ENCODE measurements around the gene RNF2. TPM values are rescaled to one million over a fixed set of nuclear protein-coding genes. Genes with fewer than 3 reads are reported as not detected.

RNF2 gene
- total RNA-seq, 2 donors from 2014 or later, result 14.9 to 21.7 TPM

DNA sequence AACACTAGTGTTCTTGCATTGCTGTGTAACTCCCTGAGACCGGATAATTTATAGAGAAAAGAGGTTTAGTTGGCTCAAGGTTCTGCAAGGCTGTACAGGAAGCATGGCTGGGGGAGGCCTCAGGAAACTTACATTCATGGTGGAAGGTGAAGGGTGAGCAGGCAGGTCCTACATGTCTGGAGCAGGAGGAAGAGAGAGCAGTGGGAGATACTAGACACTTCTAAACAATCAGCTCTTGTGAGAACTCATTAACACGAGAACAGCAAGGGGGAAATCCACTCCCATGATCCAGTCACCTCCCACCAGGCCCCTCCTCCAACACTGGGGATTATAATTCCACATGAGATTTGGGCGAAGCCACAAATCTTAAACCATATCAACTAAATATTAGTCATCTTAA is 30.1 kb downstream of the RNF2 start:
- H3K4me1 ChIP-seq, result no peaks in the 10 kb centered on the region
- no peaks in the 10 kb centered on the region for H3K36me3 ChIP-seq
- no peak for DNase-seq
- TF ChIP-seq CTCF (IDR thresholded peaks at IDR 0.05), result no peak
- H3K4me3 ChIP-seq, result no peak overlapping the region
- no peak overlapping the region for H3K27ac ChIP-seq
- intact Hi-C loops (cut with DNase I), result no loop called here
- no peaks in the 10 kb centered on the region for H3K27me3 ChIP-seq
- H3K9me3 ChIP-seq, result no peaks in the 10 kb centered on the region
- no peak overlapping the region for H3K9ac ChIP-seq (ENCODE audit: low read depth in 2 of 2, low read length in 2 of 2)

DNA sequence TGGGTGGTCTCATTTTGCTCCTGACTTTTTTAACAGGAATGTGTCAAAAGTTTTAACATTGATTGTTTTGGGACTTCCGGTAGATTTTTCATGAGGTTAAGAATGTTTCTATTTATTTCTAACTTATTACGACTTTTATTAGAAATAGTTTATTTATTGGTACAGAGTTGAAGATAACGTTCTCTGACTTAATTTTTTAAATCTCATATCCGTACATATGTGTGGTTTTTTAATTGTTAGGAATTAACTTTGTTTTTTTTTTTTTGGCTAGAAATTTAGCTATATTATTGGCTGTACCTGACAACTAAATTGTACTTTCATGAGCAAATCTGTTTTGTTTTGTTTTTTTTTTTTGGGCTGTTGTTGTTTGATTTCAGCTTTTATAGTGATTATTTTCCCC is 32.0 kb downstream of the RNF2 start:
- no peak overlapping the region for H3K27ac ChIP-seq
- H3K36me3 ChIP-seq, result no peaks in the 10 kb centered on the region
- H3K9ac ChIP-seq (ENCODE audit: low read depth in 2 of 2, low read length in 2 of 2), result no peak overlapping the region
- no peaks in the 10 kb centered on the region for H3K4me1 ChIP-seq
- no peak for TF ChIP-seq CTCF (IDR thresholded peaks at IDR 0.05)
- H3K27me3 ChIP-seq, result no peaks in the 10 kb centered on the region
- H3K4me3 ChIP-seq, result no peak overlapping the region
- no peaks in the 10 kb centered on the region for H3K9me3 ChIP-seq
- no peak for DNase-seq
- intact Hi-C loops (cut with DNase I), result no loop called here

DNA sequence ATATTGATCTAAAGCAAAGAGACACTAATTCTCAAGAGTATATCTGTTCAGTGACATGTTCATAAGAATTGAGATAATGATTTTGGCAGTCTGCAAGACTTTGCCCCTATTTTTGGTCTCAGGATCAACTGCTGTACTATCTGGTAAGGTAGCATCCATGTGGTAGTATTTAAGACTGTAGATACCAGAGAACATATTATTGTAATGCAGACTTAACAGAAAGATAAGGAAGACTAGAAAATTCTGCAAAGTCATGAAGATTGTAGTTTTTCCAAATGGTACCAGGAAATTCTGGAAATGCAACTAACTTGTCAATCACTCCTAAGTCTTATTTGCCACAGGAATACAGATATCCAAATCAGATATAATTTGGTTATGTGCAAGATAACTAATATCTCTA is 35.1 kb downstream of the RNF2 start:
- Histone ChIP-seq H3K4me1 (no peaks in the 10 kb centered on the region), H3K27me3 (no peaks in the 10 kb centered on the region), H3K27ac (no peak overlapping the region), H3K4me3 (no peak overlapping the region), H3K36me3 (no peaks in the 10 kb centered on the region), H3K9ac (ENCODE audit: low read depth in 2 of 2, low read length in 2 of 2) (no peak overlapping the region), H3K9me3 (no peaks in the 10 kb centered on the region)
- intact Hi-C loops (cut with DNase I), result no loop called here
- DNase-seq, result no peak
- no peak for TF ChIP-seq CTCF (IDR thresholded peaks at IDR 0.05)

DNA sequence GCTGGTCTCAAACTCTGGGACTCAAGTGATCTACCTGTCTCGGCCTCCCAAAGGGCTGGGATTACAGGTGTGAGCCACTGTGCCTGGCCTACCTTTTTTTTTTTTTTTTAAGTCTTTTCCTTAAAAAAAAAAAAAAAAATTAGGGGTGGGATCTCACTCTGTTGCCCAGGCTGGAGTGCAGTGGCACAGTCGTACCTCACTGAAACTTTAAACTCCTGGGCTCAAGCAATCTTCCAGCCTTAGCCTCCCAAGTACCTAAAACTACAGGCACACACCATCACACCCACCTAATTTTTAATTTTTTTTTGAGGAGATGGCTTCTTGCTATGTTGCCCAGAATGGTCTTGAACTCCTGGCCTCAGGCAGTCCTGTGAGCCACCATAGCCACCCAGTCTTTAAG is 38.5 kb downstream of the RNF2 start:
- Histone ChIP-seq H3K4me1 (no peaks in the 10 kb centered on the region), H3K27me3 (no peaks in the 10 kb centered on the region), H3K9me3 (no peaks in the 10 kb centered on the region), H3K36me3 (no peaks in the 10 kb centered on the region), H3K27ac (no peak overlapping the region), H3K9ac (ENCODE audit: low read depth in 2 of 2, low read length in 2 of 2) (no peak overlapping the region), H3K4me3 (no peak overlapping the region)
- DNase-seq, result no peak
- no peak for TF ChIP-seq CTCF (IDR thresholded peaks at IDR 0.05)
- intact Hi-C loops (cut with DNase I), result no loop called here

DNA sequence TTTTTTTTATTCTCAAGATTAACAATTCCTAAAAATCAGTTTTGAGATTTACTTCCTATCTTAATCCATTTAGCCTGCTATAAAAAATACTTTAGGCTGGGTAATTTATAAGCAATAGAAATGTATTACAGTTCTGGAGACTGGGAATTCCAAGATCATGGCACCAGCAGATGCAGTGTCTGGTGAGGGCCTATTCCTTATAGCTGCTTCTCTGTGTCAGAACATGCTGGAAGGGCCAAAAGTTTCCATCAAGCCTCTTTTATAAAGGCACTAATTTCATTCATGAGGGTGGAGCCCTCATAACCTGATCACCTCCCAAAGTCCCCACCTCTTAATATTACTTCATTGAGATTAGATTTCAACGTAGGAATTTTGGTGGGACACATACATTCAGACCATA is 41.7 kb downstream of the RNF2 start:
- no peak for DNase-seq
- no peaks in the 10 kb centered on the region for H3K27me3 ChIP-seq
- H3K9me3 ChIP-seq, result no peaks in the 10 kb centered on the region
- intact Hi-C loops (cut with DNase I), result no loop called here
- H3K4me1 ChIP-seq, result no peaks in the 10 kb centered on the region
- no peak for TF ChIP-seq CTCF (IDR thresholded peaks at IDR 0.05)
- H3K9ac ChIP-seq (ENCODE audit: low read depth in 2 of 2, low read length in 2 of 2), result no peak overlapping the region
- no peak overlapping the region for H3K27ac ChIP-seq
- no peaks in the 10 kb centered on the region for H3K36me3 ChIP-seq
- H3K4me3 ChIP-seq, result no peak overlapping the region

DNA sequence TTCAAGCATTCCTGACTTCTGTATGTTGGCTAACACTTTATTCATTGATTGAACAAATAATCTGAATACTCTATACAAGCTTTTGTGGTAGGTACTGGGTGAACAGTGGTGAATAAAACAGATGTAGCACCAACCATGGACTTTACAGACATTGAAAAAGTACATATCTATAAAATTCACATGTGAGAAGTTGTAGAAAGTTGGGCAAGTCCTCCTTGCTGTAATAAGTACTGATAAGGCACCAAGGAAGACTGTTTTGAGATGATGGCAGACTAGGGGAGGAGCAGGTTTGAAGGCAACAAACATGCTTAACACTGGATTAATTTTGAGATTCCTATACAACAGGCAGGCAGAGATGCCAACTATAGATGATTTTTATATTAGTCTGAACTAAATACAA is 42.4 kb downstream of the RNF2 start:
- intact Hi-C loops (cut with DNase I), result no loop called here
- Histone ChIP-seq H3K36me3 (no peaks in the 10 kb centered on the region), H3K9me3 (no peaks in the 10 kb centered on the region), H3K4me3 (no peak overlapping the region), H3K27me3 (no peaks in the 10 kb centered on the region), H3K4me1 (no peaks in the 10 kb centered on the region), H3K9ac (ENCODE audit: low read depth in 2 of 2, low read length in 2 of 2) (no peak overlapping the region), H3K27ac (no peak overlapping the region)
- no peak for DNase-seq
- TF ChIP-seq CTCF (IDR thresholded peaks at IDR 0.05), result no peak
